Pancreas (tissue), 10 donors: Measurements from ENCODE around the gene ZFYVE9. TPM values are rescaled to one million over a fixed set of nuclear protein-coding genes. Genes with fewer than 3 reads are reported as not detected.

Source experiments
- ATAC-seq, 4 donors: fragments of 200-7000 bp; cut with Tn5 transposase; one replicate each; pipeline versions ENCODE4 v1.8.0 to v1.9.1; 2020; ENCODE audit warnings: mild to moderate bottlenecking in 4 of 4, moderate library complexity in 4 of 4
- DNase-seq, 6 donors: peaks; one replicate each; pipeline ENCODE4 v3.0.0-alpha.2; 2020
- FAIRE-seq: peaks from 2 replicates; lab custom pipeline; 2012; peaks lifted over from hg19 to GRCh38; lab: Jason Lieb, UNC
- H3K27ac ChIP-seq, 4 donors: fragments of 200-600 bp; sonication (generic); 1 replicate in 3 of 4; 2 replicates in 1 of 4; pipeline versions ENCODE4 v1.5.0 to v1.8.0; 2020
- H3K27me3 ChIP-seq, 4 donors: fragments of 200-600 bp; one replicate each; pipeline ENCODE4 v1.8.0; 2021
- H3K36me3 ChIP-seq, 3 donors: fragments of 200-600 bp; sonication (generic) in 1 of 3; one replicate each; pipeline versions ENCODE4 v1.5.0 to v1.8.0; 2020 to 2021
- H3K4me1 ChIP-seq, 3 donors: fragments of 200-600 bp; one replicate each; pipeline ENCODE4 v1.8.0; 2021
- H3K4me3 ChIP-seq, 4 donors: fragments of 200-600 bp; sonication (generic) in 2 of 4; one replicate each; pipeline versions ENCODE4 v1.5.0 to v1.8.0; 2020 to 2021
- H3K9me3 ChIP-seq, 4 donors: fragments of 200-600 bp; one replicate each; pipeline ENCODE4 v1.8.0; 2021
- WGBS, 2 donors: extraction: QIAGEN DNeasy Blood & Tissue Kit; methylation state at CpG; one replicate each; pipeline ENCODE4 v1.1.7; 2013; 5-methylcytosine and 5-hydroxymethylcytosine counted together
- intact Hi-C, 3 donors: fragments of 100-400 bp; cut with DNase I; formaldehyde crosslinking; loops; one replicate each; pipeline versions ENCODE4 v1.11.1 to v1.14.2; 2022
- polyA plus RNA-seq, 2 donors: library from polyadenylated mRNA; stranded (reverse); fragments of 200-250 nt; gene quantifications; one replicate each; pipeline ENCODE4 v1.2.3, GENCODE V29; 2013
- total RNA-seq, 6 donors: library from RNA; stranded (reverse); fragmentation: NEBNext Ultra II Directional in 4 of 6; extraction: Animal tissue kit (Norgen Biotek cat#: 25700) in 4 of 6; gene quantifications; one replicate each; pipeline versions ENCODE4 v1.2.1 to v1.2.4, GENCODE V29; 2021 to 2023
- TF ChIP-seq, protein P1 (sequence below), 4 donors: fragments of 200-600 bp; sonication (generic) in 3 of 4; IDR thresholded peaks; one replicate each; pipeline versions ENCODE4 v1.5.0 to v1.8.0; 2021; ENCODE audit warnings: antibody characterized with exemption in 4 of 4
- donor health status: healthy with polysubstance abuse.
- donor health status: DM: no; HTN: no; CAD: no; lungs with moderate emphysema.
- donor health status: DM: no; HTN: no; CAD: no.
- donor health status: control.
- donor health status: control.
- donor health status: Bipolar disorder and iron deficiency.
- donor health status: DM: yes; HTN: yes; CAD: no.
- donor health status: DM: no; HTN: no; CAD: no.
- donor health status: DM: no; HTN: no; CAD: no.
- donor health status: DM: yes; HTN: yes; CAD: no.

The ZFYVE9 gene
- total and polyA plus RNA-seq, 8 donors, result 3.0 to 16.9 (median 13.2) TPM

DNA sequence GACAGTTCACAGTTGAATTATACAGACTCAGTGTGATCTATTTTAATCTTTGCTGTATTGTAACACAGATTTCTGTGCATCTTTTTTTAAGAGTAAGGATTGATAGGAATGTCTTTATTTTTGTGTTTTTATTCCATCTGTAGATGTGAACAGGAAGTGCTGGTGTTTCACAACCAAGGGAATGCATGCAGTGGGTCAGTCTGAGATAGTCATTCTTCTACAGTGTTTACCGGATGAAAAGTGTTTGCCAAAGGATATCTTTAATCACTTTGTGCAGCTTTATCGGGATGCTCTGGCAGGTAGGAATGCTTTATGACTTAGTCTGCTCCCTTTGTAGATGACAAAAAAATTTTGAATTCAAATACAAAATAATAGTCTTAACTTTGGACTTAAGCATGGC lies 139.6 kb downstream of the ZFYVE9 start:
- H3K4me1 ChIP-seq, result no peaks in the 10 kb centered on the region
- intact Hi-C loops, result no loop called here
- no peak for DNase-seq
- H3K27ac ChIP-seq, result peak overlapping the region in 1 of 4 donors; percentile 10
- WGBS, 2 donors, result 42 to 55% methylated on average over 2 of the region's 2 CpGs
- H3K4me3 ChIP-seq, result no peak overlapping the region
- peaks cover 0 to 11% (median 0%) of the 10 kb centered on the region in 3 donors for H3K36me3 ChIP-seq
- ATAC-seq, result peak in 1 of 4 donors; percentile 54
- H3K9me3 ChIP-seq, result no peaks in the 10 kb centered on the region
- TF ChIP-seq, protein P1, sequence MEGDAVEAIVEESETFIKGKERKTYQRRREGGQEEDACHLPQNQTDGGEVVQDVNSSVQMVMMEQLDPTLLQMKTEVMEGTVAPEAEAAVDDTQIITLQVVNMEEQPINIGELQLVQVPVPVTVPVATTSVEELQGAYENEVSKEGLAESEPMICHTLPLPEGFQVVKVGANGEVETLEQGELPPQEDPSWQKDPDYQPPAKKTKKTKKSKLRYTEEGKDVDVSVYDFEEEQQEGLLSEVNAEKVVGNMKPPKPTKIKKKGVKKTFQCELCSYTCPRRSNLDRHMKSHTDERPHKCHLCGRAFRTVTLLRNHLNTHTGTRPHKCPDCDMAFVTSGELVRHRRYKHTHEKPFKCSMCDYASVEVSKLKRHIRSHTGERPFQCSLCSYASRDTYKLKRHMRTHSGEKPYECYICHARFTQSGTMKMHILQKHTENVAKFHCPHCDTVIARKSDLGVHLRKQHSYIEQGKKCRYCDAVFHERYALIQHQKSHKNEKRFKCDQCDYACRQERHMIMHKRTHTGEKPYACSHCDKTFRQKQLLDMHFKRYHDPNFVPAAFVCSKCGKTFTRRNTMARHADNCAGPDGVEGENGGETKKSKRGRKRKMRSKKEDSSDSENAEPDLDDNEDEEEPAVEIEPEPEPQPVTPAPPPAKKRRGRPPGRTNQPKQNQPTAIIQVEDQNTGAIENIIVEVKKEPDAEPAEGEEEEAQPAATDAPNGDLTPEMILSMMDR (IDR thresholded peaks at IDR 0.05), result no peak
- FAIRE-seq, result no peak
- no peaks in the 10 kb centered on the region for H3K27me3 ChIP-seq

DNA sequence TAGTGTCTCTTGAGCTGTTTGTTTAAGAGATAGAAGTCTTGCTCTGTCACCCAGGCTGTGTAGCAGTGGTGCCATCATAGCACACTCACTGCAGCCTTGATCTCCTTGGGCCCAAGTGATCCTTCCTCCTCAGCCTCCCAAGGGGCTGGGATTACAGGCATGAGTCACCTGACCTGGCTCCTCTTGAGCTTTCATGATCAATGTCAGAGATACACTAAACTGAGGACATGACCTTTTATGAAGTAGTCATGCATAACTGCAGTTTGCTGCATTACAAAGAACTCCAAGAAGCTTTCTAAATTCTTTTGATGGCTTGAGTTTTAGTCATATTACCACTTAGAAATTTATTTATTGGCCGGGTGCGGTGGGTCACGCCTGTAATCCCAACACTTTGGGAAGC lies 146.4 kb downstream of the ZFYVE9 start:
- H3K27me3 ChIP-seq, result no peaks in the 10 kb centered on the region
- H3K4me1 ChIP-seq, result no peaks in the 10 kb centered on the region
- H3K36me3 ChIP-seq, result peaks cover 0 to 4% (median 0%) of the 10 kb centered on the region in 3 donors
- intact Hi-C loops, result no loop called here
- ATAC-seq, result no peak
- WGBS, 2 donors, result 93 to 98% methylated on average over 3 of the region's 3 CpGs
- DNase-seq, result no peak
- no peaks in the 10 kb centered on the region for H3K9me3 ChIP-seq
- H3K4me3 ChIP-seq, result no peak overlapping the region
- no peak overlapping the region for H3K27ac ChIP-seq
- FAIRE-seq, result no peak
- TF ChIP-seq, protein P1 (IDR thresholded peaks at IDR 0.05), result no peak

DNA sequence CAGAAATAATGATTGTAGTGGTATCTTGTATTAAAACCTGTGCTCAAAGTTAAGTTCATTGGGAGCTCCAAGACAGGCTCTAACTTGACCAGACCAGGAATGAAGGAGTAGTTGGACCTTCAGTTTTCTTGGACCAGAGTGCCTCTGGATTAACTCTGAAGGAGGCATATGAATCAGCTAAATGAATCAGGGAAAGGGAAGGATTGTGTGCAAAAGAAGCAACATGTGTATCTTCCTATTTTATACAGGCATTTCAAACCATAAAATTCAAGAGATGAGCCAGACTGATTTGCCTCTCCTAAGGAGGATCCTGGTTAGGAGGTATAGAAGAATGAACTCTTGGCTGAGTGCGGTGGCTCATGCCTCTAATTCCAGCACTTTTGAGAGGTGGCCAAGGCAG lies 152.7 kb downstream of the ZFYVE9 start:
- WGBS, 2 donors, result 91 to 95% methylated on average over 1 of the region's 1 CpG
- Histone ChIP-seq H3K36me3 (no peaks in the 10 kb centered on the region), H3K4me1 (no peaks in the 10 kb centered on the region), H3K27me3 (no peaks in the 10 kb centered on the region), H3K9me3 (no peaks in the 10 kb centered on the region), H3K4me3 (no peak overlapping the region), H3K27ac (no peak overlapping the region)
- DNase-seq (no peak), FAIRE-seq (no peak), ATAC-seq (no peak)
- intact Hi-C loops, result loop anchor here in 1 of 3 donors (10.0 kb wide), 1 partner anchor 160 kb away; no protein-coding TSS in a partner anchor
- TF ChIP-seq, protein P1 (IDR thresholded peaks at IDR 0.05), result no peak

DNA sequence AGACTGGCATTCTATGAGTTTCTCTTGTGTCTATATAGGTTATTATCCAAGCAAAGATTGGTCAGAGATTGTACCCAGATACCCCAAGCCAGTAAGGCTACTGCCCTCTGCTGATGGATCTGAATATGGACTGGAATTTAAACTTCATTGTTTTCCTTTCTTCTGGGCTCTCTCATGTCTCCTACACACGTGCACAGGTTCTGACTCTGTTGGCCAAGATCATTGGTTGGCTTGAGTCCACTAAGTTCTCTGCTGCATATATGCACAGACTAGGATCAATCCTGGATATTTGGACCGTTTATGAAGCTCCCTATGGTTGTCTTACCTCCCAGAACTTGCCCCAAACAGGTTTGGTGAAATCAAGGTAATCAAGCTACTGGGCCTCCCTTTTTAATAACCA lies 154.5 kb downstream of the ZFYVE9 start:
- 3 to 11% methylated on average over 2 of the region's 2 CpGs for WGBS, 2 donors
- no peaks in the 10 kb centered on the region for H3K4me1 ChIP-seq
- no peaks in the 10 kb centered on the region for H3K9me3 ChIP-seq
- H3K27me3 ChIP-seq, result no peaks in the 10 kb centered on the region
- FAIRE-seq, result peak; percentile 75
- no peak overlapping the region for H3K27ac ChIP-seq
- peaks cover 0 to under 1% (median 0%) of the 10 kb centered on the region in 3 donors for H3K36me3 ChIP-seq
- no peak overlapping the region for H3K4me3 ChIP-seq
- intact Hi-C loops, result loop anchor here in 1 of 3 donors (10.0 kb wide), 1 partner anchor 162 kb away; no protein-coding TSS in a partner anchor
- peak; percentile 79 to 97 (median 92) for ATAC-seq
- no peak for DNase-seq
- TF ChIP-seq, protein P1 (IDR thresholded peaks at IDR 0.05), result peak; percentile 22 to 53 (median 43)

DNA sequence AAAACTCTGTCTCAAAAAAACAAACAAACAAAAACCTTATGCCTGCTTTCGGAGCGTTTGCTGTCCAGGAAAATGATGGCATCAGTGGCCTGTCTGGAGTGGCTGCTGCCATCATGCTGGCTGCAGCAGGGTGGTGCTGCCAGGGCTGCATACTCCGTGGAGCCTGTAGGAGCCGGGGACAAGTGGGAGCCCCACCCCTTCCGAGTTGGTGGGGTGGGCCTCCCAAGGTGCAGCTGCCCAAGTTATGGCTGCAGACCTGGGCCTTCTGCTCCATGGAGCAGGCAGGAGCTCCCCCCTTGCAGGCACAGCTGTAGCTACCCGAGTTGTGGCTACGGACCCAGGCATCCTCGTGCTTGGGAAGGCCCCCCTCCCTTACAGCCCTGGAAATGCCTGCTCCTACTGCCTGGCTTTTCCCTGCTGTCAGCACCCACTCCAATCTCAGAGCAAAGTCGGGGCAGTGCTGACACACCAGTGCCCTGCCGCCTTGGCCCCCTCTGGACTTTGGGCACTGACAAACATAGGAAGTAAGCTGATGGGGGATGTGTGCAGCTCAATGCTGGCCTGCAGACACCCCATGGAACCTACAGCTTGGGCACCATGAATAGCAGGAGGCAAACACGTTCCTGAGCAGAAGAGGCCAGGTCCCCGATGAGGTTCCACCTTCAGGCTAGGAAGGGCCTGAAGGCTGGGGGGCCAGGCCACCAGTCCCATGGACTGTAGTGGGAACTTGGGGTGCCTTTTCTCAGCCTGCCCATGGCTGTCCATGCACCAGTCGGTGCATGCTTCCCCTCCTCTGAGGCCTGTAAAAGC lies 163.7 kb downstream of the ZFYVE9 start:
- ATAC-seq, result no peak
- no peak for DNase-seq
- Histone ChIP-seq H3K4me3 (no peak overlapping the region), H3K4me1 (no peaks in the 10 kb centered on the region), H3K27me3 (no peaks in the 10 kb centered on the region), H3K9me3 (no peaks in the 10 kb centered on the region), H3K27ac (no peak overlapping the region), H3K36me3 (peaks cover 0 to 7% (median 0%) of the 10 kb centered on the region in 3 donors)
- intact Hi-C loops, result no loop called here
- 91 to 93% methylated on average over 13 of the region's 13 CpGs for WGBS, 2 donors
- FAIRE-seq, result no peak
- TF ChIP-seq, protein P1 (IDR thresholded peaks at IDR 0.05), result no peak
